WI38 (cell line): ENCODE measurements around the gene FMO1.

Source experiments
- H3K4me3 ChIP-seq: 2 replicates; pipeline ENCODE4 v1.5.1; 2011; ENCODE audit warnings: low read depth, mild to moderate bottlenecking, control low read depth, low read length
- CTCF ChIP-seq: IDR thresholded peaks from 2 replicates; pipeline ENCODE4 v1.5.1; 2012; ENCODE audit warnings: low read depth, mild to moderate bottlenecking, control low read depth, low read length

The FMO1 gene

DNA sequence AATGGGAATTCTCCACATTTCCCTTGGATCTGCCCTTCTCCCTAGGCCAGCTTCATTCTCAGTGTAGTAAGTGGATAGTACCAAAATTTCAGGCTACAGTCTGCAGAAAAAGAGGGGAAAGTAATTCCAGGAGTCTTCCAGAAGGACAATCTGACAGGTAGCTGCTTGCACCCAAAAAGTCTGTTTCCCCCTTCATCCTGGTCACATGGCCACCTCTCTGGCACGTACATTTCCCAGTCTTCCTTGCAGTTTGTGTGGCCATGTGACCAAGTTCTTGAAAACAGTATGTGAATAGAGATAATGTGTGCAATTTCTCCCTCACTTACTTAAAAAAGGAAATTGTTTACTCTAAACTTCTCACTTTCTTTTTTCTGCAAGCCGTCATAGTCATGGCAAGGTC, 51.0 kb downstream of the FMO1 start:
- TF ChIP-seq CTCF = no peak
- no peak overlapping the region for H3K4me3 ChIP-seq

DNA sequence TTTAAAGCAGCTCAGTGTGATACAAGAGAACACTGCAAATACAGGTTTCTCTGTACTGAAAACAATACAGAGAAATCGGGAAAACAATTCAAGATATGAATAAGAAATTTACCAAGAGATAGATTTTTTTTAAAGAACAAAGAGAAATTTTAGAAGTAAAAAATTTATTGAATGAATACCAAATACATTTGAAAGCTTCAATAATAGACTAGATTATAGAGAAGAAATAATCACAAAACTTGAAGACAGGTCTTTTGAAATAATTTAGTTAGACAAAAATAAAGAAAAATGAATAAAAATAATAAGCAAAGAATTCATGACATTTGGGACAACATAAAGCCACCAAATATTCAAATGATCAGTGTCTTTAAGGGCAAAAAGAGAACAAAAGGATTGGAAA, 52.1 kb downstream of the FMO1 start:
- no peak overlapping the region for H3K4me3 ChIP-seq
- TF ChIP-seq CTCF = no peak

DNA sequence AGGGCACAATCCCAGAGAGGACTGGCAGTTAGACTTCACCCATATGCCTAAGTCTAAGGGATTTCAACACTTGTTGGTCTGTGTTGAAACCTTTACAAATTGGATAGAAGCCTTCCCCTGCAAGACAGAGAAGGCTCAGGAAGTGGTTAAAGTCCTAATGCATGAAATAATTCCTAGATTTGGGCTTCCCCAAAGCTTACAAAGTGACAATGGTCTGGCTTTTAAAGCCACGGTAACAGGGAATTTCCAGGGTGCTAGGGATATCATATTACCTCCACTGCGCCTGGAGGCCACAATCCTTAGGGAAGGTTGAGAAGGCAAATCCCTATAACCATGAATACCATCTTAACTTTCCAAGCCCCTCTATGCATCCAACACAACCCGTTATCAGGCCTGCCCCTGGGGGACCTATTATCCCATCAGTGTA, 62.4 kb downstream of the FMO1 start:
- no peak for TF ChIP-seq CTCF

DNA sequence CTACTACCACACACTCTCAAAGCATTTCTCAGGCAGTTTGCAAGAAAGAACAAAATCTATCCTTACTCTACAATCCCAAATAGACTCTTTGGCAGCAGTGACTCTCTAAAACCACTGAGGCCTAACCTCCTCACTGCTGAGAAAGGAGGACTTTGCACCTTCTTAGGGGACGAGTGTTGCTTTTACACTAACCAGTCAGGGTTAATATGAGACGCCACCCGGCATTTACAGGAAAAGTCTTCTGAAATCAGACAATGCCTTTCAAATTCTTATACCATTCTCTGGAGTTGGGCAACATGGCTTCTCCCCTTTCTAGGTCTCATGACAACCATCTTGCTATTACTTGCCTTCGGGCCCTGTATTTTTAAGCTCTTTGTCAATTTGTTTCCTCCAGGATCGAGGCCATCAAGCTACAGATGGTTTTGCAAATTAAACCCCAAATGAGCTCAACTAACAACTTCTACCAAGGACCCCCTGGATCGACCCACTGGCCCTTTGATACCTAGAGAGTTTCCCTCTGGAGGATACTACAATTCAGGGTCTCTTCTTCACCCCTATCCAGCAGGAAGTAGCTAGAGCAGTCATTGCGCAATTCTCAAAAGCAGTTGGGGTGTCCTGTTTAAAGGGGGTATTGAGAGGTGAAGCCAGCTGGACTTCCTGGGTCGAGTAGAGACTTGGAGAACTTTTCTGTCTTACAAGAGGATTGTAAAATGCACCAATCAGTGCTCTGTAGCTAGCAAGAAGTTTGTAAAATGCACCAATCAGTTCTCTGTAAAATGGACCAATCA, 63.7 kb downstream of the FMO1 start:
- no peak for TF ChIP-seq CTCF
- H3K4me3 ChIP-seq = no peak overlapping the region

More for the DNA sequence above, 62.4 kb downstream of the FMO1 start:
- H3K4me3 ChIP-seq = no peak overlapping the region

GRCh38 chr1:171313319-171313834, 65.1 kb downstream of the FMO1 start:
- no peak overlapping the region for H3K4me3 ChIP-seq
- no peak for TF ChIP-seq CTCF

DNA sequence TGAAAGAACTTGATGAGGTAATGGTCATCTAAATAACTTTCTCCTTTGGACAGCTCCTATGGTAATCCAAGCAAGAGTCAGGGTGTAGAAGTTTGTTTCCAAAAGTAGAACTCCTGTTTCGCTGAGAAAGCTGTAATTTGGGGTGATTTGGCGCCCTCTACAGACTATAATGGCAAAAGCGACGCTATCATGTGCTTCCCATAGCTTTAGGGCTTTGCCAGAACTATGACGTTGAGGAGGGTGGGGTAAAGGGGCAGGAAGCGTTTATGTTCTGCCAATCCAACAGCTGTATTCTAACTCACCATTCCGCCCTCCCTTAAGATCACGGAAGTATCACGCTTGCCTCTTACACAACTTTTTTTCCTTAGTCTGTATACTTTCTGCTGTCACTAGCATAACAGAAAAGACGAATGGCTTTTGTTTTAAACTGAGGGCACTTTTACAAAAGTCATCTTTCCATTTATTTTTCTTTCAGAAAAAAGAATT, 65.6 kb downstream of the FMO1 start, which contains the start of gene FMO4:
Gene FMO4 (plus strand): TSS at position 349 of the 486 bp plus-strand sequence. CDS start 5,643 bp downstream, outside the sequence.
- TF ChIP-seq CTCF = peak; percentile 53
- peak within 1 kb of the TSS; percentile 32 for H3K4me3 ChIP-seq

- no peak for TF ChIP-seq CTCF
- no peak overlapping the region for H3K4me3 ChIP-seq
These were observed 81.0 kb downstream of the FMO1 start for GRCh38 chr1:171329251-171329650.
